Measurements from ENCODE around the gene TRMT10A. TPM values are rescaled to one million over a fixed set of nuclear protein-coding genes. Genes with fewer than 3 reads are reported as not detected.

TRMT10A gene
- total RNA-seq, 1 donor from 2014 or later: 5.5 TPM

- no peak for DNase-seq (ENCODE audit: low spot score in 2 of 2, unreplicated experiment in 2 of 2)
These were observed 23.5 kb upstream of the TRMT10A start for GRCh38 chr4:99587309-99587708.

GRCh38 chr4:99586797-99587196 is 23.0 kb upstream of the TRMT10A start:
- H3K27me3 Mint-ChIP-seq (ENCODE audit: low read depth): peaks cover 25% of the 10 kb centered on the region
- no peak for TF ChIP-seq CTCF (IDR thresholded peaks at IDR 0.05; ENCODE audit: unreplicated experiment)
- H3K27ac Mint-ChIP-seq: no peak overlapping the region
- no peak overlapping the region for H3K4me3 Mint-ChIP-seq
- no peaks in the 10 kb centered on the region for H3K36me3 Mint-ChIP-seq
- H3K9me3 Mint-ChIP-seq: no peaks in the 10 kb centered on the region
- peaks cover 3% of the 10 kb centered on the region for H3K4me1 Mint-ChIP-seq
- DNase-seq (ENCODE audit: low spot score in 2 of 2, unreplicated experiment in 2 of 2): no peak

More at GRCh38 chr4:99587309-99587708, 23.5 kb upstream of the TRMT10A start:
- Mint-ChIP-seq H3K36me3 (no peaks in the 10 kb centered on the region), H3K4me1 (peaks cover 3% of the 10 kb centered on the region), H3K27ac (no peak overlapping the region), H3K27me3 (ENCODE audit: low read depth) (peaks cover 20% of the 10 kb centered on the region), H3K9me3 (no peaks in the 10 kb centered on the region), H3K4me3 (no peak overlapping the region)
- no peak for TF ChIP-seq CTCF (IDR thresholded peaks at IDR 0.05; ENCODE audit: unreplicated experiment)

GRCh38 chr4:99586322-99586721 is 22.5 kb upstream of the TRMT10A start:
- TF ChIP-seq CTCF (IDR thresholded peaks at IDR 0.05; ENCODE audit: unreplicated experiment): no peak
- Mint-ChIP-seq H3K36me3 (no peaks in the 10 kb centered on the region), H3K9me3 (no peaks in the 10 kb centered on the region), H3K4me1 (peaks cover 3% of the 10 kb centered on the region), H3K4me3 (no peak overlapping the region), H3K27ac (no peak overlapping the region), H3K27me3 (ENCODE audit: low read depth) (peaks cover 29% of the 10 kb centered on the region)
- DNase-seq (ENCODE audit: low spot score in 2 of 2, unreplicated experiment in 2 of 2): no peak

GRCh38 chr4:99585516-99585915 is 21.7 kb upstream of the TRMT10A start:
- Mint-ChIP-seq H3K27ac (no peak overlapping the region), H3K4me1 (peaks cover 3% of the 10 kb centered on the region), H3K4me3 (no peak overlapping the region), H3K9me3 (no peaks in the 10 kb centered on the region), H3K36me3 (no peaks in the 10 kb centered on the region), H3K27me3 (ENCODE audit: low read depth) (peaks cover 33% of the 10 kb centered on the region)
- no peak for DNase-seq (ENCODE audit: low spot score in 2 of 2, unreplicated experiment in 2 of 2)
- TF ChIP-seq CTCF (IDR thresholded peaks at IDR 0.05; ENCODE audit: unreplicated experiment): no peak

GRCh38 chr4:99578714-99579113 is 14.9 kb upstream of the TRMT10A start:
- H3K36me3 Mint-ChIP-seq: no peaks in the 10 kb centered on the region
- DNase-seq (ENCODE audit: low spot score in 2 of 2, unreplicated experiment in 2 of 2): no peak
- no peak overlapping the region for H3K27ac Mint-ChIP-seq
- H3K9me3 Mint-ChIP-seq: no peaks in the 10 kb centered on the region
- no peak overlapping the region for H3K4me3 Mint-ChIP-seq
- TF ChIP-seq CTCF (IDR thresholded peaks at IDR 0.05; ENCODE audit: unreplicated experiment): no peak
- H3K4me1 Mint-ChIP-seq: no peaks in the 10 kb centered on the region
- H3K27me3 Mint-ChIP-seq (ENCODE audit: low read depth): peaks cover 38% of the 10 kb centered on the region
